NCI-H2227 (cell line): ENCODE results near the gene TRAK1.

Source experiments
- DNase-seq: peaks from one replicate; lab custom pipeline; 2025; ENCODE audit not compliant: unreplicated experiment; lab: John Stamatoyannopoulos, UW

The TRAK1 gene

GRCh38 chr3:42226470-42227425 lies 135.6 kb downstream of the TRAK1 start:
- no peak for DNase-seq

- no peak for DNase-seq
These were observed 137.6 kb downstream of the TRAK1 start for GRCh38 chr3:42228796-42229195.

- no peak for DNase-seq
These were observed 138.2 kb downstream of the TRAK1 start for GRCh38 chr3:42229266-42229941.

GRCh38 chr3:42229942-42230688 lies 139.0 kb downstream of the TRAK1 start:
- DNase-seq, result peak; percentile 58

- no peak for DNase-seq
These were observed 139.7 kb downstream of the TRAK1 start for GRCh38 chr3:42230860-42231259.

GRCh38 chr3:42235532-42235931 lies 144.4 kb downstream of the TRAK1 start:
- no peak for DNase-seq

GRCh38 chr3:42236611-42237010 lies 145.5 kb downstream of the TRAK1 start:
- no peak for DNase-seq

GRCh38 chr3:42246091-42246490 lies 154.9 kb downstream of the TRAK1 start:
- DNase-seq, result no peak

- DNase-seq, result peak; percentile 69
These were observed 156.4 kb downstream of the TRAK1 start for GRCh38 chr3:42247576-42248027.

- no peak for DNase-seq
These were observed 159.6 kb downstream of the TRAK1 start for GRCh38 chr3:42250761-42251160.

- DNase-seq, result no peak
These were observed 163.4 kb downstream of the TRAK1 start for GRCh38 chr3:42254566-42254965.

GRCh38 chr3:42256135-42256819 lies 165.1 kb downstream of the TRAK1 start:
- DNase-seq, result no peak

- DNase-seq, result no peak
These were observed 165.8 kb downstream of the TRAK1 start for GRCh38 chr3:42257007-42257406.

- no peak for DNase-seq
These were observed 171.4 kb downstream of the TRAK1 start for GRCh38 chr3:42262525-42262924.

GRCh38 chr3:42263354-42264346 lies 172.5 kb downstream of the TRAK1 start:
- peak; percentile 20 for DNase-seq

GRCh38 chr3:42264399-42265058 lies 173.4 kb downstream of the TRAK1 start:
- DNase-seq, result peak; percentile 27

GRCh38 chr3:42265059-42265991 lies 174.2 kb downstream of the TRAK1 start:
- no peak for DNase-seq

GRCh38 chr3:42266085-42266484 lies 174.9 kb downstream of the TRAK1 start, which contains the start of gene CCK:
Gene CCK (minus strand): TSS chr3:42266185. CDS start chr3:42263630, 2,555 bp downstream.
- DNase-seq, result no peak
